Activated CD4-positive, alpha-beta T cell treated with anti-CD3 and anti-CD28 coated beads, Interleukin-2, amount 50 U/mL, for 16 hours (primary cell): ENCODE results near the gene MAP3K14.

ENCODE experiments used
- DNase-seq: peaks from one replicate; pipeline ENCODE4 v3.0.0-alpha.2; 2020

MAP3K14 gene

DNA sequence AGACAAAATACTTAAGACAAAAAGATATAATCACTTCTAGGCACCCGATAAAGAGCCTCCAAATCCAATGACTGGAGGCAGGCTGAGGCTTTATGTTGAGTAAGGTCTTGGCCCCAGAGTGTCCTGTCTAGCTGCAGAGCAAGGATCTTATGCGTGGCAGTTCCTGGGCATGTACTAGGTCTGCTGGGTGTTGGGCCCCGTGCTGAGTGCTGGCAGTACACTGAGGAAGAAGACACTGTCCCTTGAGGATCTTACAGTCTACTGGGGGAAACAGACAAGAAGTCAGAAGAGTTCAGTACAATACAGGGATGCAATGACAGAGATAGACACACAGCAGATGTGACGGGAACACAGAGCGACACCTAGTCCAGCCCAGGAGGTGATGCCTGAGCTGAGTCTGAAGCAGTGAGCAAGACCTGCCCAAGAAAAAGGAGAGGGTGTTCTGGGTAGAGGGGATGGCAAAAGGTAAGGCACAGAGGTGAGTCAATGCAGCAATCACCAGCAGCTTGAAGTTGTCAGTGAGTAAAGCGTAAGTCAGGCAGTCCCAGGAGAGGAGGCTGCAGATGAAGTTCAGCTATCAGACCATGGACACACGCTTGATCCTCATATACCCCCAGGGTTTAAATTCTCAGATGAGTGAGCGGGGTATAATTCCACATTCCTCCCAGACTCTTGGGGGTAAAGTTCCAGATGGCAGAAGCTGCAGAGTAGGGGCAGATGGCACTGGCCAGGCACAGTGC lies 18.1 kb downstream of the MAP3K14 start:
- no peak for DNase-seq

DNA sequence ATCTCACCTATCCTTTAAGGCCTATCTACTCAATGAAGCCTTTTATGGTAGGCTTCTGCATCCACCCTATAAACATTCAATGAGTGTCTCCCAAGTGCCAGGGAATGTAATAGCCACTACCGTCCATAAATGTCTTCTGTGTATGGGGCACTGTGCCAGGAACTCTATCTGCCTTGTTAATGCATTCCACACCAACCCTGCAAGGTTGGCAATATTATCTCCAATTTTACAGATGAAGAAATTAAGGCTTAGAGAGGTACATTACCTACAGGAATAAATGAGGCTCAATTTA lies 20.0 kb downstream of the MAP3K14 start:
- no peak for DNase-seq

- DNase-seq = peak; percentile 41
Observed at GRCh38 chr17:45296003-45296832, 20.6 kb downstream of the MAP3K14 start.

- DNase-seq = no peak
Observed at GRCh38 chr17:45294506-45294905, 22.3 kb downstream of the MAP3K14 start.

GRCh38 chr17:45293413-45294211 lies 23.2 kb downstream of the MAP3K14 start:
- DNase-seq = peak; percentile 49

DNA sequence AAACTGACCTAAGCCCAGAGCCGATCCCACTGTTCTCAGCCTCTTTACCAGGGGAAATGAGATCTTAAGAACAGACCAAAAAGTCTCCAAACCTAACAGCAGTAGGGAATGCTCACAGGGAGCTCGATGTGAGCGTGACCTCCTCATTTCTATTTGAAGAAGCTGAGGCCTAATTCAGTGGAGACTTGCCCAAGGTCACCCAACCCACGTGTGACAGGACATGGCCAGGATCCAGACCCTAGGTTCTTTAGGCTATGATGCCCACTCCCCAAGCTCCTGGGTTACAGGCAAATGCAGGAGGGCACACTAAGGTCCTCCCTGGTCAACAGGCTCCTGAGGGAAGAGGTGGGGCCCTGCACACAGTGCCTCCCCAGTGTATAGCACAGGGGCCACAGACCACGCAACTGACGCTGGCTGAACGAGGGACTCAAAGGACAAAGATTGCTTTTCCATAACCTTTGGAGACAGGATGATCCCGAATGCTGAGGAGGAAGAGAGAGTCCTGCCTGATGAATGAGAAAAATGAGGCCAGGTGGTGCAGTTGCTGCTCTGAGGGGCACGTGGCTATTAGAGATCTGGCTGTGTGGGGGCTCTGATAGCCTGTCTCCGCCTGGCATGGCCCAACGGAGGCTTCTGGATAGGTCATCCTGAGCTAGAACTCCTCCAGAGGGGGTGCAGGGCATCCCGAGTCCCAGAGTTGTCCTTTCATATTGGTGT lies 24.0 kb downstream of the MAP3K14 start:
- no peak for DNase-seq

DNA sequence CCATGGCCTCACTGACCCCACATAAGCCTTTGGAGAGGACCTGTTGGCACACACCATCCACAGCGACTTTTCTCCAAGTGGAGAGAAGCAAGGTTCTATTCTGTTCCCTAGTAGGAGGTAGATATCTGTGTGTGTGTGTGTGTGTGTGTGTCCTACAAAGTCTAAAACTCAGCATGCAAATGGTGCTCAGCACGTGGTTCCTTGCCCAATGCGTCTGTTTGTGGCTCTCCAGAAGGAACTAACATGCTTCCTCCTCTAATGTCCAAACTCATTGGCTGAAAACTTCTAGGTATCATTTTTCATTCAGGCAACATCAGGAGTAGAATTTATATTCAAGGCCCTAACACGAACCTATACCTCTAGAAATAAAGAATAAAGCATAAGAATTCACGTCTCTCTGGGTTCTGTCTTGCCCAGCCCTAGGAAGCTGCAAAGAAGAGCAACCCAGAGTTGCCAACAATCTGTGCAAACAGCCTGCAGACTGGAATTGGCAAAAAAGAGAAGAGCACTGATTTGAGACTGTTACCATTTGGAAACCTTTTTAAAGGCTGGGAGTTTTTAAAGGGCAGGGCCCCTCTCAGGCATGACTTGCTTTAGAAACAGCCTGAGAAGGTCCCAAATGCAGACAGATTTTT lies 25.5 kb downstream of the MAP3K14 start:
- no peak for DNase-seq

DNA sequence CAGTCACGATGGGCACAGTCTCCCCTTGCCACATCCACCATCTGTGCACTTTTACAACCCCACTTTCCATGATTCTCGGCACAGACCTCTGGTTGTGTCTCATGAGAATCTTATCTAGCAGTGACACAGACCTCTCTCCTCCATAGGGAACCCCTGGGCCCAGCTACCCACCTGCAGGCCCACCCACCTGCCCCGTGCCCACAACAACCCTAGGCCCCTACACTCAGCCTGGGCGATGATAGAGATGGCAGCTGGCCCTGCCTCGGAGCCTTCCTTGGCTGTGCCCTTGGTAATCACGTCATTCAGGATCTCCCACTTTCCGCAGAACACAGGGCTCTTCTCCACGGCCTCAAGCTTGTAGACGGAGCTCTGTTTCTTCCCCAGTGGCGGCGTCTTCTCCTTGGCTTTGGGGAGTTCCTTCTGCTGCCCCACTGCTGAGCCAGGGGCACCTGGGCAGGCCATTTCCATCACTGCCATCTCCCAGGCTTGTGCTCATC lies 26.5 kb downstream of the MAP3K14 start:
- DNase-seq = no peak

DNA sequence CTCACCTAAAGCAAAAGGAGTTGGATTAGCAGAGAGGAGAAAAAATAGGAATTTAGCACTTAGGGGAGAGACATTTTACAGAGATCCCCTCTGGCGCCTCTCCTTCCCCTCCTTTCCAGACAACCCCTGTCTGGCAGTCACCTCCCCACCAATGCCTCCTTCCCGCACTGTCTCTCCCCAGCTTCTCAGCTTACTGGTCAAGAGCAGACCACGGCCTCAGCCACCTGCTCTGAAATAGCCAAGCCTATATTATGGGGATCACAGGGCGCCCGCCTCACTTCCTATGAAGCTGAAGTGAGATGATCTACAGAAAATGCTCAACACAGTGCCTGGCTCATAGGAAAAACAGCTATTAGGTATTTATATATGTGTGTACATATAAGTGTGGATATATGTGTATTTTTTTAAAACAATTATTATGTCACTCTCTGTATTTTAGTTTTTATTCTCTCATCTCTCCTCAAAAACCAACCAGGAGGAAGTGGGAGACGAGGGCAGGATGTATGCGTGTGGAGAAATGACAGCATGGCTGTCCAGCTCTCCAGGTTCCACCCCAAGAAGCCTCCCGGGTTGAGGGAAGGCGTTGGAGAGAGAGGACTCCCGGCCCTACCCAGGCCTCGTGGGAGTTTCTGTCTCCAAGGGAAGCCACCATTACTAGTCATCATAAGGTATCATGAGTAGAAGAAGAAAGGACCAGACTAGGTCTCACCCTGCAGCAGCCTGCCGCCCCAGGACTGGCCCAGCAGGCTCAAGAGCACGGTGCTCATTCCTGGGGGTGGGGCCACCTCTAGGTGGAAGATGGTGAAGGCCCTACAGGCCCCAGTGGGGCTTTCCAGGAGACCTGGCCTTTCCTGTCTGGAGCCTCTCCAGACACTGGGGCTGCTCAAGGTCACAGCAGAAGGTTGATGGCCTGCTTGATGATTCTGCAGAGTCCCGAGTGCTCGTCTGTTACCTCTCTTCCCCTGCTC lies 27.2 kb downstream of the MAP3K14 start:
- no peak for DNase-seq

DNA sequence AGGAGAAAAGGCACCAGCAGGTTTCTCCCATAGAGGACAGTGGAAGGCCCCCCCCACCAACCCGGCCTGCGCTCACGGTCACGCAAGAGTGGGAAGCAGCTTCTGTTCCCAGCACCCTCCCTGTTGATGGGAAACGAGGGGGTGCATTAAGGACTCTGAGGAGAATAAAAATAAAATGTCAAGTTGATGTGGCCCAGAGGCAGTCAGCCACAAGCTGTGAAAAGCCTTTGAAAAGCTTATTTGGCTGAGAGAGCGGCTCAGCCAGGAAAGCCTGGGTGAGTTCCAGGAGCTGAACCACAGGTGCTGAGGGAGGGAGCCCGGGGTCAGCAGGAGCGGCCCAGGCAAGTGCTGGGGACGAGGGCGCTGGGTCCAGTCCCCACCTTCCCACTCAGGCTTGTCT lies 28.0 kb downstream of the MAP3K14 start:
- DNase-seq = no peak

GRCh38 chr17:45287526-45288500 lies 29.0 kb downstream of the MAP3K14 start:
- no peak for DNase-seq

GRCh38 chr17:45286286-45286685 lies 30.5 kb downstream of the MAP3K14 start:
- DNase-seq = no peak

DNA sequence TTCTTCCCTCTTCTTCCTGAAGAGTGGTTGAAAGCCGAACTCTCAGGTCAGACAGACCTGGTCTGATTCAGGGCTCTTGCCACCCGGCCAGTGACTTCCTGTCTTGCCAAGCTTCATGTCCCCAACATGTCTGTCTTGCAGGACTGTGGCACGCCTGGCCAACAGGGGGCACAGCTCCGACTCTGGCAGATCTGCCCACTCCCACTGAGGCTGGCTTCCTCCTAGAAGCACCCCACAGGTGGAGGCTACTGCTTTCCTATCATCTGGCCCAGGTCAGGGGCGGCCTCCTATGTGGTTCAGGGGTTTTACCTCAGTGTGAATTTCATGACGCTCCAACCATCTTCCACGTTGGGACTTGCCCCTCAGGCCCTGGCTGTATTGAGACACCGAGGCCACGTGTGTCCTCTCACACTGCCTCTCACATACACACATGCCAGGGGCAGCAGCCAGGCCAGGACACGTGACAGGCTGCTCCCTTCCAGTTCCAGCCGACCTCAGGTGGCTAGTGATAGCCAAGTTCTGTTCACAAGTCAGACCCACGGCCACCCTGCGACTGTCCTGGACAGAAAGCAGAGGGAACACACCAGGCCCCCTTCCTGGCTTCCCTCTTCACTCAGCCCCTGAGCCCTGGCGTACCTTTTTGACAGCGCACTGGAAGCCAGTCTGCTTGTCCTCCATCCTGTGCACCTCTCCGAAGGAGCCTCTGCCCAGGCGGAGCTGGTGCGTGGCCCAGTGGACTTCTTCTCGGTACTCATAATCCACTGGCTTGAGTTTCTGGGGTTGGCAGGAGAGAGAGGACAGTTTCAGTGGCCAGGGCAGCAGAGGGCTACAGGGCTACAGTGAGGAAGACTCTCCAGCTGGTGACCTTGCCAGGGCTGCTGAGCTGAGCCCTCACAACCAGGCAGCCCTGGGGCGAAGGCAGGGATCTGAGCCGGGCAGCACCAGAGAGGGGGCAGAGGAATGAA lies 32.4 kb downstream of the MAP3K14 start:
- peak; percentile 43 for DNase-seq

DNA sequence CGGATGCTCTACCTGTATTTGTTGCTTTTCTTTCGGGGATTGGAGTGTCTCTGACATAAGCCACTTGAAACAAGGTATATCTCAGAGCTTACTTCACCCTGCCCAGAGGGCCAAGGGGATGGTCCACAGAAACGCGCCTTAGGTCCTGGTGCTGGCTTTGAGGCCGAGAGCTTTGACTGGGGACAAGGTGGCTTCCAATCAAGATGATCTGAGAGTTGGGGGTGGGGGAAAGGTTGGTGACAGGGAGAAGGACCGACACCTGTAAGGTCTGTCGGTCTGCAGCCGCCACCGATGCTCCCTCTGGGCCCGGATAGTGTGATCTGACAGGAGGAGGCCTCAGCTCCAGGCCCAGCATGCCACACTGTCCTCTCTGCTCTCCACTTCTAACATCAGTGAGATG lies 33.1 kb downstream of the MAP3K14 start:
- no peak for DNase-seq

GRCh38 chr17:45282683-45283644 lies 33.9 kb downstream of the MAP3K14 start:
- DNase-seq = no peak

DNA sequence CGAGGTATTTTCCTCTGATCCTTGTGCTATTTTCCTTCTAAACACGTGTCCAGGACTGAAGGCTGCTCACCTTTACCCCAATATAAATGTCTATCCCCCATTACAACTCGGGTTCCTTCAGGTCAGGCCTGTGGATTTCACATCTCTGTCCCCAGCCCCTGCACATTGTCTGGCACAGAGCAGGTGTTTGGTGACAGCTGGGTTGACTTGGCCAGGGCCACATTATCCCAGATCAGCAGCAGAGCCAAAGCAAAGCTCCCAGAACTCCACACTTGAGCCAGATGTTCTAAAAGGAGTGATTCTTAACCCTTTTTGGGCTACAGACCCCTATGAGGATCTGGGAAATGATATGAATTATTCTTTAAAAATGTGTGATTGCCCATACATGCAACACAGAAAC lies 36.9 kb downstream of the MAP3K14 start:
- no peak for DNase-seq

- no peak for DNase-seq
Observed at GRCh38 chr17:45277992-45278391, 38.8 kb downstream of the MAP3K14 start.
